Measurements from ENCODE around the gene NAXD. TPM values are rescaled to one million over a fixed set of nuclear protein-coding genes. Genes with fewer than 3 reads are reported as not detected.

The NAXD gene
- total and polyA plus RNA-seq, 2 of the 4 experiments (the other 2 are of a cell fraction) = 10.2 to 27.2 TPM

- H3K9me1 ChIP-seq (ENCODE audit: insufficient read depth, low read length) = peaks cover 17% of the 10 kb centered on the region
- no peak for TF ChIP-seq CHD1 (IDR thresholded peaks at IDR 0.05; ENCODE audit: low read depth, low read length)
- TF ChIP-seq CTCF (conservative IDR thresholded peaks at IDR 0.05; ENCODE audit: low read depth, low read length) = no peak
- TF ChIP-seq RFX5 (IDR thresholded peaks at IDR 0.05; ENCODE audit: low read depth, low read length) = no peak
- no peak overlapping the region for H3K27ac ChIP-seq (ENCODE audit: insufficient read depth, low read length)
- WGBS, 2 experiments (ENCODE audit: extremely low coverage in 2 of 2, insufficient read length in 1 of 2) = 100% methylated on average over 4 of the region's 13 CpGs; no CpG with 5 or more reads in 1 of the 2 experiments
- H2AK5ac ChIP-seq (ENCODE audit: low read depth, low read length) = no peak overlapping the region
- CTCF ChIA-PET = no interaction called here
- no peak overlapping the region for H2AFZ ChIP-seq (replicated peaks; ENCODE audit: low read length, poor library complexity)
- no peak overlapping the region for H4K91ac ChIP-seq (ENCODE audit: insufficient read depth, low read depth, low read length)
- H4K5ac ChIP-seq (ENCODE audit: low read depth, low read length) = no peak overlapping the region
- H3K14ac ChIP-seq (replicated peaks; ENCODE audit: low read depth, low read length) = no peak overlapping the region
- no peak overlapping the region for H2BK20ac ChIP-seq (ENCODE audit: low read depth, low read length)
- H3K36me3 ChIP-seq (ENCODE audit: control insufficient read depth, insufficient read depth, low read length) = peaks cover 45% of the 10 kb centered on the region
- intact Hi-C loops (cut with micrococcal nuclease) (loop anchor here (10.0 kb wide), 1 partner anchor 664 kb away; no protein-coding TSS in a partner anchor), in situ Hi-C loops (cut with MboI; ENCODE audit: low sequenced_read_pairs) (no loop called here), dilution Hi-C loops (cut with HindIII; ENCODE audit: low sequenced_read_pairs, unreplicated experiment) (no loop called here)
- no peak overlapping the region for H3K9ac ChIP-seq (ENCODE audit: low read depth, low read length)
- ATAC-seq (ENCODE audit: low read depth) (no peak), DNase-seq (no peak)
- H2BK120ac ChIP-seq (ENCODE audit: low read depth, low read length) = no peak overlapping the region
- no peaks in the 10 kb centered on the region; the same call in 1 of the 2 replicates for H3K4me1 ChIP-seq (ENCODE audit: control insufficient read depth, insufficient read depth, low read length)
- H3K27me3 ChIP-seq (ENCODE audit: control insufficient read depth, insufficient read depth, low read length) = no peaks in the 10 kb centered on the region
- no TSS peak for BruUV-seq (replicated peaks)
- no peaks in the 10 kb centered on the region for H3K9me3 ChIP-seq (ENCODE audit: control insufficient read depth, insufficient read depth, low read length)
- H3K23ac ChIP-seq (ENCODE audit: low read depth, low read length) = no peak overlapping the region
- no peak overlapping the region for H3K4me2 ChIP-seq (ENCODE audit: low read depth, low read length)
- H3K18ac ChIP-seq (ENCODE audit: low read depth, low read length) = no peak overlapping the region
- no peak overlapping the region for H4K8ac ChIP-seq (ENCODE audit: low read depth in 2 of 2, low read length in 2 of 2)
- POLR2A ChIA-PET (ENCODE audit: unreplicated experiment) = no interaction called here
- H2BK15ac ChIP-seq (ENCODE audit: low read depth, low read length) = no peak overlapping the region
- H2AK9ac ChIP-seq (replicated peaks; ENCODE audit: low read depth, low read length, poor library complexity) = no peak overlapping the region
- H3K4ac ChIP-seq (ENCODE audit: low read depth, low read length) = no peak overlapping the region
- H3K79me1 ChIP-seq (ENCODE audit: low read depth in 1 of 2, low read length in 2 of 2) = peaks cover 37 to 76% of the 10 kb centered on the region in 2 experiments
- H3K56ac ChIP-seq (ENCODE audit: extremely low read depth, insufficient read depth, low read length) = no peak overlapping the region
- no peak overlapping the region for H2BK5ac ChIP-seq (ENCODE audit: low read depth, low read length, poor library complexity, severe bottlenecking)
- H3K4me3 ChIP-seq (ENCODE audit: insufficient read depth, low read depth, low read length) = no peak overlapping the region
- peaks cover 74% of the 10 kb centered on the region for H4K20me1 ChIP-seq (ENCODE audit: insufficient read depth, low read length)
Measured at GRCh38 chr13:110628477-110628793, 13.1 kb downstream of the NAXD start.
